H9 (cell line): ENCODE measurements around the gene TMEM217. TPM values are rescaled to one million over a fixed set of nuclear protein-coding genes. Genes with fewer than 3 reads are reported as not detected.
A peak's percentile ranks its signal among the peaks of the same experiment; 100 is the strongest.

Experiments
- DNase-seq: peaks from one replicate; pipeline ENCODE4 v3.0.0-alpha.2; 2017
- H2AFZ ChIP-seq: one replicate; pipeline ENCODE4 v1.6.1; 2013; ENCODE audit warnings: mild to moderate bottlenecking, low read length, control low read depth, moderate library complexity
- H2AK5ac ChIP-seq: 2 replicates; pipeline ENCODE4 v1.6.1; 2013; ENCODE audit warnings: low read length, control low read depth, mixed read lengths; ENCODE audit not compliant: insufficient read length
- H2BK120ac ChIP-seq: one replicate; pipeline ENCODE4 v1.6.1; 2013; ENCODE audit warnings: low read depth, mild to moderate bottlenecking, low read length, control low read depth, inconsistent platforms; ENCODE audit not compliant: poor library complexity, severe bottlenecking
- H2BK12ac ChIP-seq: 2 replicates; pipeline ENCODE4 v1.6.1; 2013; ENCODE audit warnings: low read length, control low read depth, mixed read lengths, low read depth; ENCODE audit not compliant: insufficient read length
- H2BK15ac ChIP-seq: 2 replicates; pipeline ENCODE4 v1.6.1; 2013; ENCODE audit warnings: low read depth, low read length, control low read depth
- H2BK20ac ChIP-seq: one replicate; pipeline ENCODE4 v1.6.1; 2013; ENCODE audit warnings: low read depth, mild to moderate bottlenecking, low read length, control low read depth, inconsistent platforms; ENCODE audit not compliant: poor library complexity, severe bottlenecking
- H2BK5ac ChIP-seq: 2 replicates; pipeline ENCODE4 v1.6.1; 2013; ENCODE audit warnings: low read length, control low read depth, mixed read lengths; ENCODE audit not compliant: insufficient read length
- H3K14ac ChIP-seq: 2 replicates; pipeline ENCODE4 v1.6.1; 2013; ENCODE audit warnings: low read length, control low read depth; ENCODE audit not compliant: insufficient read depth
- H3K18ac ChIP-seq: 2 replicates; pipeline ENCODE4 v1.6.1; 2013; ENCODE audit warnings: low read depth, mild to moderate bottlenecking, mixed read lengths, low read length, control low read depth; ENCODE audit not compliant: insufficient read length
- H3K23ac ChIP-seq: 2 replicates; pipeline ENCODE4 v1.6.1; 2013; ENCODE audit warnings: low read length, control low read depth, mixed read lengths, low read depth; ENCODE audit not compliant: insufficient read length
- H3K23me2 ChIP-seq: 2 replicates; pipeline ENCODE4 v1.6.1; 2013; ENCODE audit warnings: low read depth, mild to moderate bottlenecking, mixed read lengths, low read length, control low read depth; ENCODE audit not compliant: insufficient read length, poor library complexity, severe bottlenecking
- H3K27ac ChIP-seq: 2 replicates; pipeline ENCODE4 v1.5.1; 2013; ENCODE audit warnings: low read length, control low read depth, mixed read lengths, low read depth; ENCODE audit not compliant: insufficient read length
- H3K27me3 ChIP-seq: 2 replicates; pipeline ENCODE4 v1.6.1; 2013; ENCODE audit warnings: low read length, control low read depth, inconsistent platforms; ENCODE audit not compliant: insufficient read depth
- H3K4ac ChIP-seq: 2 replicates; pipeline ENCODE4 v1.6.1; 2013; ENCODE audit warnings: low read depth, mild to moderate bottlenecking, control low read depth, inconsistent platforms, low read length, moderate library complexity
- H3K4me1 ChIP-seq: 2 replicates; pipeline ENCODE4 v1.6.1; 2013; ENCODE audit warnings: low read length, control low read depth, inconsistent platforms; ENCODE audit not compliant: insufficient read depth
- H3K4me2 ChIP-seq: 2 replicates; pipeline ENCODE4 v1.6.1; 2013; ENCODE audit warnings: low read length, control low read depth, mixed read lengths; ENCODE audit not compliant: insufficient read length, insufficient read depth
- H3K56ac ChIP-seq: 2 replicates; pipeline ENCODE4 v1.6.1; 2013; ENCODE audit warnings: low read depth, mild to moderate bottlenecking, mixed read lengths, low read length, control low read depth; ENCODE audit not compliant: insufficient read length
- H3K79me1 ChIP-seq: 2 replicates; pipeline ENCODE4 v1.6.1; 2013; ENCODE audit warnings: low read depth, mild to moderate bottlenecking, moderate library complexity, low read length, control low read depth, inconsistent platforms; ENCODE audit not compliant: insufficient read depth, poor library complexity, severe bottlenecking
- H3K79me2 ChIP-seq: 2 replicates; pipeline ENCODE4 v1.6.1; 2013; ENCODE audit warnings: low read length, control low read depth, inconsistent platforms; ENCODE audit not compliant: insufficient read depth
- H3K9ac ChIP-seq: 2 replicates; pipeline ENCODE4 v1.6.1; 2013; ENCODE audit warnings: low read length, control low read depth, mixed read lengths; ENCODE audit not compliant: insufficient read length; ENCODE audit errors: extremely low read depth
- H3K9me3 ChIP-seq: one replicate; pipeline ENCODE4 v1.6.1; 2013; ENCODE audit warnings: low read depth, low read length, inconsistent platforms; ENCODE audit not compliant: control insufficient read depth
- H3T11ph ChIP-seq: one replicate; pipeline ENCODE4 v1.6.1; 2013; ENCODE audit warnings: mild to moderate bottlenecking, low read length, control low read depth, inconsistent platforms
- H4K20me1 ChIP-seq: one replicate; pipeline ENCODE4 v1.6.1; 2013; ENCODE audit not compliant: control insufficient read depth, insufficient read length, insufficient read depth
- H4K5ac ChIP-seq: 2 replicates; pipeline ENCODE4 v1.6.1; 2013; ENCODE audit warnings: low read depth, mild to moderate bottlenecking, mixed read lengths, low read length, control low read depth; ENCODE audit not compliant: insufficient read length
- H4K8ac ChIP-seq: replicated peaks from 2 replicates; pipeline ENCODE4 v1.6.1; 2013; ENCODE audit warnings: low read length, control low read depth, mixed read lengths, low read depth; ENCODE audit not compliant: insufficient read length
- H4K91ac ChIP-seq: 2 replicates; pipeline ENCODE4 v1.6.1; 2013; ENCODE audit warnings: low read depth, mild to moderate bottlenecking, moderate library complexity, mixed read lengths, low read length, control low read depth; ENCODE audit not compliant: insufficient read length
- H3K27ac Mint-ChIP-seq, 3 experiments: 2 replicates in 2 of 3; 3 replicates in 1 of 3; pipeline ENCODE4 v1.8.0; 2020 to 2021; ENCODE audit warnings: mixed read lengths in 3 of 3, mild to moderate bottlenecking in 1 of 3, moderate library complexity in 1 of 3
- H3K27me3 Mint-ChIP-seq: 2 replicates; pipeline ENCODE4 v1.8.0; 2021; ENCODE audit warnings: low read depth, mild to moderate bottlenecking, moderate library complexity, mixed read lengths
- H3K36me3 Mint-ChIP-seq, 3 experiments: 2 replicates in 2 of 3; 3 replicates in 1 of 3; pipeline ENCODE4 v1.8.0; 2020 to 2021; ENCODE audit warnings: low read depth in 3 of 3, mixed read lengths in 3 of 3; ENCODE audit not compliant: insufficient read depth in 1 of 3
- H3K4me1 Mint-ChIP-seq, 2 experiments: 2 replicates each; pipeline ENCODE4 v1.8.0; 2020; ENCODE audit warnings: mixed read lengths in 2 of 2
- H3K4me3 Mint-ChIP-seq, 2 experiments: 2 replicates in 1 of 2; 3 replicates in 1 of 2; pipeline ENCODE4 v1.8.0; 2020 to 2021; ENCODE audit warnings: mild to moderate bottlenecking in 2 of 2, mixed read lengths in 2 of 2, moderate library complexity in 1 of 2
- H3K9me3 Mint-ChIP-seq, 2 experiments: 2 replicates in 1 of 2; 3 replicates in 1 of 2; pipeline ENCODE4 v1.8.0; 2020; ENCODE audit warnings: mild to moderate bottlenecking in 2 of 2, mixed read lengths in 2 of 2, moderate library complexity in 1 of 2
- CTCF ChIP-seq: fragments of 200-600 bp; sonication (generic); conservative IDR thresholded peaks from 3 replicates; pipeline ENCODE4 v1.8.0; 2021; ENCODE audit warnings: antibody characterized with exemption, mild to moderate bottlenecking
- WGBS: extraction: QIAGEN DNeasy Blood & Tissue Kit; methylation state at CpG from one replicate; pipeline ENCODE4 v1.1.7; 2013; ENCODE audit warnings: missing lambda C conversion rate, low lambda C conversion rate, mixed read lengths; ENCODE audit not compliant: insufficient read length; ENCODE audit errors: extremely low coverage; 5-methylcytosine and 5-hydroxymethylcytosine counted together
- total RNA-seq: library from RNA; stranded (reverse); gene quantifications from 2 replicates; pipeline ENCODE4 v1.2.1, GENCODE V29; 2021

TMEM217 gene
- total RNA-seq, 1 experiment from 2014 or later = 1.1 TPM

- Mint-ChIP-seq H3K4me1 (peaks cover 17 to 34% of the 10 kb centered on the region in 2 experiments), H3K9me3 (no peaks in the 10 kb centered on the region), H3K36me3 (peaks cover 28 to 37% (median 35%) of the 10 kb centered on the region in 3 experiments), H3K4me3 (no peak overlapping the region), H3K27ac (0 out of 7 replicates have a peak overlapping the region, but pooled peaks of 1 of the 3 experiments have one; percentile 6), H3K27me3 (no peaks in the 10 kb centered on the region)
- H3K14ac ChIP-seq = no peak overlapping the region
- H3K23me2 ChIP-seq = no peaks in the 10 kb centered on the region
- no peak overlapping the region for H3K27ac ChIP-seq
- H3K9ac ChIP-seq = no peak overlapping the region
- no CpG with 5 or more reads among the region's 10 CpGs for WGBS
- no peak overlapping the region for H2AK5ac ChIP-seq
- no peak overlapping the region for H4K91ac ChIP-seq
- no peak for DNase-seq
- no peaks in the 10 kb centered on the region for H3K9me3 ChIP-seq
- H2BK20ac ChIP-seq = no peak overlapping the region
- H3T11ph ChIP-seq = no peak overlapping the region
- H3K4me2 ChIP-seq = no peak overlapping the region
- H3K4me1 ChIP-seq = no peaks in the 10 kb centered on the region
- no peak overlapping the region for H4K5ac ChIP-seq
- no peaks in the 10 kb centered on the region for H3K27me3 ChIP-seq
- no peak overlapping the region for H3K18ac ChIP-seq
- no peaks in the 10 kb centered on the region for H4K20me1 ChIP-seq
- H3K79me2 ChIP-seq = peaks cover under 1% of the 10 kb centered on the region; the same call in 1 of the 2 replicates
- TF ChIP-seq CTCF = peak; percentile 20; the same call in 1 of the 3 replicates
- no peak overlapping the region for H3K23ac ChIP-seq
- no peak overlapping the region for H3K4ac ChIP-seq
- no peak overlapping the region for H2BK120ac ChIP-seq
- no peak overlapping the region for H2BK12ac ChIP-seq
- no peak overlapping the region for H2AFZ ChIP-seq
- H2BK15ac ChIP-seq = no peak overlapping the region
- H3K79me1 ChIP-seq = peaks cover 5% of the 10 kb centered on the region
- no peak overlapping the region for H2BK5ac ChIP-seq
- no peak overlapping the region for H3K56ac ChIP-seq
- H4K8ac ChIP-seq = no peak overlapping the region
These were observed 80.6 kb downstream of the TMEM217 start for GRCh38 chr6:37177077-37177934.
